ENCODE measurements around the gene PRSS22.

Gene PRSS22

GRCh38 chr16:2867987-2868789 lies 10.2 kb upstream of the PRSS22 start:
- in situ Hi-C loops (cut with HindIII; ENCODE audit: low pct_unique_long_range_greater_than_20kb, low sequenced_read_pairs) = no loop called here
- TF ChIP-seq JUND (IDR thresholded peaks at IDR 0.05; ENCODE audit: low read depth) = no peak
- peak; percentile 89 to 94 for DNase-seq (ENCODE audit: low read depth in 1 of 2, low spot score in 1 of 2)

GRCh38 chr16:2867661-2867986 lies 9.7 kb upstream of the PRSS22 start:
- no peak for DNase-seq (ENCODE audit: low read depth in 1 of 2, low spot score in 1 of 2)
- TF ChIP-seq JUND (IDR thresholded peaks at IDR 0.05; ENCODE audit: low read depth) = no peak
- in situ Hi-C loops (cut with HindIII; ENCODE audit: low pct_unique_long_range_greater_than_20kb, low sequenced_read_pairs) = no loop called here

GRCh38 chr16:2866431-2866830 lies 8.5 kb upstream of the PRSS22 start:
- no peak for TF ChIP-seq JUND (IDR thresholded peaks at IDR 0.05; ENCODE audit: low read depth)
- in situ Hi-C loops (cut with HindIII; ENCODE audit: low pct_unique_long_range_greater_than_20kb, low sequenced_read_pairs) = no loop called here
- no peak for DNase-seq (ENCODE audit: low read depth in 1 of 2, low spot score in 1 of 2)

GRCh38 chr16:2865651-2866050 lies 7.7 kb upstream of the PRSS22 start:
- in situ Hi-C loops (cut with HindIII; ENCODE audit: low pct_unique_long_range_greater_than_20kb, low sequenced_read_pairs) = no loop called here
- no peak for TF ChIP-seq JUND (IDR thresholded peaks at IDR 0.05; ENCODE audit: low read depth)
- DNase-seq (ENCODE audit: low read depth in 1 of 2, low spot score in 1 of 2) = no peak

GRCh38 chr16:2860826-2861567 lies 3.0 kb upstream of the PRSS22 start:
- peak in 1 of 2 experiments; percentile 84 for DNase-seq (ENCODE audit: low read depth in 1 of 2, low spot score in 1 of 2)
- in situ Hi-C loops (cut with HindIII; ENCODE audit: low pct_unique_long_range_greater_than_20kb, low sequenced_read_pairs) = no loop called here
- TF ChIP-seq JUND (IDR thresholded peaks at IDR 0.05; ENCODE audit: low read depth) = no peak

- in situ Hi-C loops (cut with HindIII; ENCODE audit: low pct_unique_long_range_greater_than_20kb, low sequenced_read_pairs) = no loop called here
- no peak for DNase-seq (ENCODE audit: low read depth in 1 of 2, low spot score in 1 of 2)
- TF ChIP-seq JUND (IDR thresholded peaks at IDR 0.05; ENCODE audit: low read depth) = no peak
Measured at GRCh38 chr16:2859686-2860265, 1.8 kb upstream of the PRSS22 start.

GRCh38 chr16:2858245-2859025 lies 465 bp upstream of the PRSS22 start:
- in situ Hi-C loops (cut with HindIII; ENCODE audit: low pct_unique_long_range_greater_than_20kb, low sequenced_read_pairs) = no loop called here
- peak; percentile 72 to 91 for DNase-seq (ENCODE audit: low read depth in 1 of 2, low spot score in 1 of 2)
- no peak for TF ChIP-seq JUND (IDR thresholded peaks at IDR 0.05; ENCODE audit: low read depth)

- DNase-seq (ENCODE audit: low read depth in 1 of 2, low spot score in 1 of 2) = no peak
- in situ Hi-C loops (cut with HindIII; ENCODE audit: low pct_unique_long_range_greater_than_20kb, low sequenced_read_pairs) = no loop called here
- TF ChIP-seq JUND (IDR thresholded peaks at IDR 0.05; ENCODE audit: low read depth) = no peak
Measured at GRCh38 chr16:2856686-2857450, 1.1 kb downstream of the PRSS22 start.

- in situ Hi-C loops (cut with HindIII; ENCODE audit: low pct_unique_long_range_greater_than_20kb, low sequenced_read_pairs) = no loop called here
- peak; percentile 79 to 95 for DNase-seq (ENCODE audit: low read depth in 1 of 2, low spot score in 1 of 2)
- TF ChIP-seq JUND (IDR thresholded peaks at IDR 0.05; ENCODE audit: low read depth) = no peak
Measured at GRCh38 chr16:2856061-2856670, 1.8 kb downstream of the PRSS22 start.

GRCh38 chr16:2855536-2855935 lies 2.4 kb downstream of the PRSS22 start:
- no peak for TF ChIP-seq JUND (IDR thresholded peaks at IDR 0.05; ENCODE audit: low read depth)
- in situ Hi-C loops (cut with HindIII; ENCODE audit: low pct_unique_long_range_greater_than_20kb, low sequenced_read_pairs) = no loop called here
- DNase-seq (ENCODE audit: low read depth in 1 of 2, low spot score in 1 of 2) = no peak

- DNase-seq (ENCODE audit: low read depth in 1 of 2, low spot score in 1 of 2) = no peak
- in situ Hi-C loops (cut with HindIII; ENCODE audit: low pct_unique_long_range_greater_than_20kb, low sequenced_read_pairs) = no loop called here
- TF ChIP-seq JUND (IDR thresholded peaks at IDR 0.05; ENCODE audit: low read depth) = no peak
Measured at GRCh38 chr16:2854700-2855309, 3.2 kb downstream of the PRSS22 start.
